ENCODE measurements around the gene AKT1. TPM values are rescaled to one million over a fixed set of nuclear protein-coding genes. Genes with fewer than 3 reads are reported as not detected.

Gene AKT1
- polyA plus RNA-seq, 1 experiment = 226 TPM

DNA sequence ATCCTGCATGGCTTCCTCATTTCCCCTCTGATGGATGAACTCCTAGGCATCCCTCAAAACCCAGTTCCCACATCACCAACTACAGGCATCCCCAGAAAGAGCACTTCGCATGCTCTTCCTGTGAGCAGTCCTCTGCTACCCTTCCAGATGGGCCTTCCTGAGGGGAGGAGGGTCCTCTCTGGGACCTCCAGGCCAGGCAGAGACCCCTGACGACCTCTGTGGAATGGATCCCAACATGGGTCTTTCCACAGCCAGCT lies 1.9 kb downstream of the AKT1 start:
- POLR2A ChIA-PET = no interaction called here
- Histone ChIP-seq H3K4me3 (ENCODE audit: low read depth, low read length) (peak overlapping the region; percentile 78), H3K36me3 (ENCODE audit: control insufficient read depth, insufficient read depth, low read length) (peaks cover 24% of the 10 kb centered on the region), H3K27me3 (ENCODE audit: control insufficient read depth, insufficient read depth, low read length) (no peaks in the 10 kb centered on the region)
- TF ChIP-seq, protein P1, sequence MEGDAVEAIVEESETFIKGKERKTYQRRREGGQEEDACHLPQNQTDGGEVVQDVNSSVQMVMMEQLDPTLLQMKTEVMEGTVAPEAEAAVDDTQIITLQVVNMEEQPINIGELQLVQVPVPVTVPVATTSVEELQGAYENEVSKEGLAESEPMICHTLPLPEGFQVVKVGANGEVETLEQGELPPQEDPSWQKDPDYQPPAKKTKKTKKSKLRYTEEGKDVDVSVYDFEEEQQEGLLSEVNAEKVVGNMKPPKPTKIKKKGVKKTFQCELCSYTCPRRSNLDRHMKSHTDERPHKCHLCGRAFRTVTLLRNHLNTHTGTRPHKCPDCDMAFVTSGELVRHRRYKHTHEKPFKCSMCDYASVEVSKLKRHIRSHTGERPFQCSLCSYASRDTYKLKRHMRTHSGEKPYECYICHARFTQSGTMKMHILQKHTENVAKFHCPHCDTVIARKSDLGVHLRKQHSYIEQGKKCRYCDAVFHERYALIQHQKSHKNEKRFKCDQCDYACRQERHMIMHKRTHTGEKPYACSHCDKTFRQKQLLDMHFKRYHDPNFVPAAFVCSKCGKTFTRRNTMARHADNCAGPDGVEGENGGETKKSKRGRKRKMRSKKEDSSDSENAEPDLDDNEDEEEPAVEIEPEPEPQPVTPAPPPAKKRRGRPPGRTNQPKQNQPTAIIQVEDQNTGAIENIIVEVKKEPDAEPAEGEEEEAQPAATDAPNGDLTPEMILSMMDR (IDR thresholded peaks at IDR 0.05; ENCODE audit: insufficient read depth, low read depth, low read length) = no peak
- DNase-seq (ENCODE audit: low read depth) = no peak
- CTCF ChIA-PET = interaction anchor here (1.4 to 1.8 kb wide), 2 partner anchors 25 to 27 kb away, joined by 5 to 10 read pairs; no protein-coding TSS in a partner anchor

DNA sequence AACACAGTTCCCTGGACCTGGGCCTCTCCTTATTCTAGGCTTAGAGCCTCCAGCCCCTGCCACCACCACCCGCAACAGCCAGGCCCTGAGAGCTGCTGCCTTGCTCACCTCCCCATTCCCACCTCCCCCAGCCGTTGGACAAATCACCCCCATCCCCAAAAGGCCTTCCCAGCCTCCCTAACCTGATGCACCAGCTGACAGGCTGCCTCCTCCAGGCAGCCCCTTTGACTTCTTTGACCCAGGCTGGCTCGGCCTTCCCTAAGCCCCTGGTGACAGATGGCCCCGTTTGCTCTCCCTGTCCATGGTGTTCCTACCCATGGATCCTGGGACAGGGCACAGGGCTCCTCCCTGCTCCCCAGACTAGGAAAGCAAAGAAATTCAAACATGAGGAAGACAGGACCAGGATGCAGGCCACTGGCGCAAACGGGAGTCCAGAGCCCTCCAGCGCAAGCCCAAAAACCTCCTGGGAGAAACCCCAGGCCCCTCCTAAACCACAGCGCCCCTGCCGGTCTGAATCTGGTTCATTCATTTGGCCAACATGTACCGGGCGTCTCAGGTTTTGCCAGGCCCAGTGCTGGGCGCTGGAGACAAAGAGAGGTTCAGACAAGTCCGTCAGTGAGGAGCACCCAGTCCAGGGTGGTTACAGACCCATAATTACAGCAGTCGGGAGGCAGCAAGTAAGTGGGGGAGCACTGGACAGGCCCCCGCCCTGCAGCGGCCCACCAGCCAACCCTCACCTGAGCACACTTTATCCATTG lies 2.4 kb downstream of the AKT1 start:
- Histone ChIP-seq H3K36me3 (ENCODE audit: control insufficient read depth, insufficient read depth, low read length) (peaks cover 28% of the 10 kb centered on the region), H3K4me3 (ENCODE audit: low read depth, low read length) (no peak overlapping the region), H3K27me3 (ENCODE audit: control insufficient read depth, insufficient read depth, low read length) (no peaks in the 10 kb centered on the region)
- TF ChIP-seq, protein P1 (IDR thresholded peaks at IDR 0.05; ENCODE audit: insufficient read depth, low read depth, low read length) = no peak
- ChIA-PET CTCF (interaction anchor here (1.3 to 1.8 kb wide), 3 partner anchors 24 to 28 kb away, joined by 4 to 7 read pairs (median 5); no protein-coding TSS in a partner anchor), POLR2A (no interaction called here)
- DNase-seq (ENCODE audit: low read depth) = no peak

DNA sequence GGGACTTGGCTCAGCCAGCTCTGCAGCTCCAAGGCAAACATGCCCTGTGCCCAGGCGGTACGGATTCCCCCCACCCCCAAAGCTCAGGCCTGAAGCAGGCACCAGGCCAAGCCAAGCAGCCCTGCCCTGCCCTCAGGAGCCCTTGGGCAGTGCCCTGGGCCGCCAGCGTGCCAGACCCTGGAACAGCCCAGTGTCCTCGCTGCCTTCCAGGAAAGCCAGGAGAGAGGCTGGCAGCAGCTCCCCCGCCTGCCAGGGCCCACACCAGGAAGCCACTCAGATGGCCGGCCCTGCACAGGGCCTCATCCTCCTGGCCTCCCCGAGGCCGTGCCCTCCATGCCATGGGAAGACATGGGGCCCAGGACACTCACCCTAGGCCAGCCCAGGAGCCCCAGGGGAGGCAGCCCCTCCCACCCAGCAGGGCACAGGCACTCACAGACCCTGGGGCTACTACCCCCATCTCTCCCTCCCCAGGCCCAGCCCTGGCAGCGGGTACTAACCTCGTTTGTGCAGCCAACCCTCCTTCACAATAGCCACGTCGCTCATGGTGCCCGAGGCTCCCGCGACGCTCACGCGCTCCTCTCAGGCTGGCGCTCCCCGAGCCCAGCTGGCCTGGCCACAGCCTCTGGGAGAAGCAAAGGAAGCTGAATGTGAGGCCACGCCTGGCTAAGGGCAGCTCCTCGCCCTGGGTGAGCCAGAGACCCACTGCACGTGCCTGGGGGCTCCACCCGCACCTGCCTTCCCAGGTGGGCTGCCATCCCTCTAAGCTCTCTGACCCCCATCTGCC lies 3.3 kb downstream of the AKT1 start:
- Histone ChIP-seq H3K27me3 (ENCODE audit: control insufficient read depth, insufficient read depth, low read length) (no peaks in the 10 kb centered on the region), H3K36me3 (ENCODE audit: control insufficient read depth, insufficient read depth, low read length) (peaks cover 32% of the 10 kb centered on the region), H3K4me3 (ENCODE audit: low read depth, low read length) (no peak overlapping the region)
- POLR2A ChIA-PET = interaction anchor here (0.5 kb wide), 1 partner anchor 34 kb away, joined by 7 read pairs; no protein-coding TSS in a partner anchor
- DNase-seq (ENCODE audit: low read depth) = no peak
- TF ChIP-seq, protein P1 (IDR thresholded peaks at IDR 0.05; ENCODE audit: insufficient read depth, low read depth, low read length) = no peak
- CTCF ChIA-PET = interaction anchor here (1.0 to 1.4 kb wide), 4 partner anchors 9 to 28 kb away, joined by 3 to 7 read pairs (median 4); partner anchors contain the start of gene ZBTB42

DNA sequence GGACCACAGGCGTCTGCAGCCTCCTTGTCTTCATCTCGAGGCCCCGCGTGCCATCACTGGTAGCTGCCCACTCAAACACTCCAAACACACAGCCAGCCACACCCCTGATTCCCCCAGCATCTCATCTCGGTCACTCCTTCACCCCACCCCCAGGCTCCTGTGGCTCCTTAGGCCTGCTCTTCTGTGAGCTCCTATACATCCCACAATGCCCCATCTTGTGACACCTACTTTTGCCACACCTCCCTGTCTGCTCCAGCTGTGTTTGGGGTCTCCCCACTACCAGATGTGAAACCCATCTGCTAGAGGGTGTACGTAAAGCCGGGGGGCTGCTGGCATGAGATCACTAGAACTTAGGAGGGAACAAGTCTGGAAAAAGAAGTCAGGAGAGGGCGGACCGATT lies 4.1 kb downstream of the AKT1 start:
- TF ChIP-seq, protein P1 (IDR thresholded peaks at IDR 0.05; ENCODE audit: insufficient read depth, low read depth, low read length) = no peak
- DNase-seq (ENCODE audit: low read depth) = no peak
- POLR2A ChIA-PET = interaction anchor here (0.5 kb wide), 1 partner anchor 35 kb away, joined by 7 read pairs; no protein-coding TSS in a partner anchor
- CTCF ChIA-PET = interaction anchor here (1.0 to 1.4 kb wide), 4 partner anchors 10 to 140 kb away, joined by 3 to 5 read pairs (median 4); partner anchors contain the start of gene ZBTB42
- no peak overlapping the region for H3K4me3 ChIP-seq (ENCODE audit: low read depth, low read length)
- H3K27me3 ChIP-seq (ENCODE audit: control insufficient read depth, insufficient read depth, low read length) = no peaks in the 10 kb centered on the region
- peaks cover 38% of the 10 kb centered on the region for H3K36me3 ChIP-seq (ENCODE audit: control insufficient read depth, insufficient read depth, low read length)
